A673 (cell line): ENCODE data around the gene CYP19A1.

Experiments used
- EZH2 ChIP-seq: fragments of 200-600 bp; sonication (generic); IDR thresholded peaks from 2 replicates; pipeline ENCODE4 v1.6.1; 2017; ENCODE audit warnings: borderline replicate concordance, low read depth, mild to moderate bottlenecking, mixed read lengths, antibody characterized with exemption, low read length; ENCODE audit not compliant: poor library complexity, severe bottlenecking
- TF ChIP-seq, protein P1 (sequence below): fragments of 300-800, 200-600 bp; sonication (generic); conservative IDR thresholded peaks from 2 replicates; pipeline ENCODE4 v1.5.1; 2017; ENCODE audit warnings: low read depth, mild to moderate bottlenecking, antibody characterized with exemption, low read length, moderate library complexity, mixed read lengths

- TF ChIP-seq, protein P1, sequence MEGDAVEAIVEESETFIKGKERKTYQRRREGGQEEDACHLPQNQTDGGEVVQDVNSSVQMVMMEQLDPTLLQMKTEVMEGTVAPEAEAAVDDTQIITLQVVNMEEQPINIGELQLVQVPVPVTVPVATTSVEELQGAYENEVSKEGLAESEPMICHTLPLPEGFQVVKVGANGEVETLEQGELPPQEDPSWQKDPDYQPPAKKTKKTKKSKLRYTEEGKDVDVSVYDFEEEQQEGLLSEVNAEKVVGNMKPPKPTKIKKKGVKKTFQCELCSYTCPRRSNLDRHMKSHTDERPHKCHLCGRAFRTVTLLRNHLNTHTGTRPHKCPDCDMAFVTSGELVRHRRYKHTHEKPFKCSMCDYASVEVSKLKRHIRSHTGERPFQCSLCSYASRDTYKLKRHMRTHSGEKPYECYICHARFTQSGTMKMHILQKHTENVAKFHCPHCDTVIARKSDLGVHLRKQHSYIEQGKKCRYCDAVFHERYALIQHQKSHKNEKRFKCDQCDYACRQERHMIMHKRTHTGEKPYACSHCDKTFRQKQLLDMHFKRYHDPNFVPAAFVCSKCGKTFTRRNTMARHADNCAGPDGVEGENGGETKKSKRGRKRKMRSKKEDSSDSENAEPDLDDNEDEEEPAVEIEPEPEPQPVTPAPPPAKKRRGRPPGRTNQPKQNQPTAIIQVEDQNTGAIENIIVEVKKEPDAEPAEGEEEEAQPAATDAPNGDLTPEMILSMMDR, result no peak
- TF ChIP-seq EZH2, result no peak
These were observed 26.9 kb downstream of the CYP19A1 start for GRCh38 chr15:51311510-51311909.
